ENCODE data around the gene BATF. TPM values are rescaled to one million over a fixed set of nuclear protein-coding genes. Genes with fewer than 3 reads are reported as not detected.

The BATF gene
- total RNA-seq, 1 donor: not detected

- TF ChIP-seq CTCF (IDR thresholded peaks at IDR 0.05; ENCODE audit: insufficient read depth, low read length): no peak
- no peak for DNase-seq (ENCODE audit: low read depth)
- no peak overlapping the region for H3K4me3 ChIP-seq (ENCODE audit: low read depth, low read length)
Observed at GRCh38 chr14:75484711-75485429, 37.4 kb upstream of the BATF start.

GRCh38 chr14:75486318-75486717, 36.0 kb upstream of the BATF start:
- H3K4me3 ChIP-seq (ENCODE audit: low read depth, low read length): no peak overlapping the region
- no peak for TF ChIP-seq CTCF (IDR thresholded peaks at IDR 0.05; ENCODE audit: insufficient read depth, low read length)
- DNase-seq (ENCODE audit: low read depth): no peak

- no peak for TF ChIP-seq CTCF (IDR thresholded peaks at IDR 0.05; ENCODE audit: insufficient read depth, low read length)
- no peak for DNase-seq (ENCODE audit: low read depth)
- no peak overlapping the region for H3K4me3 ChIP-seq (ENCODE audit: low read depth, low read length)
Observed at GRCh38 chr14:75487155-75487671, 35.1 kb upstream of the BATF start.

GRCh38 chr14:75489480-75489837, 32.8 kb upstream of the BATF start:
- H3K4me3 ChIP-seq (ENCODE audit: low read depth, low read length): no peak overlapping the region
- TF ChIP-seq CTCF (IDR thresholded peaks at IDR 0.05; ENCODE audit: insufficient read depth, low read length): no peak
- DNase-seq (ENCODE audit: low read depth): no peak

GRCh38 chr14:75491376-75491978, 30.8 kb upstream of the BATF start:
- TF ChIP-seq CTCF (IDR thresholded peaks at IDR 0.05; ENCODE audit: insufficient read depth, low read length): no peak
- H3K4me3 ChIP-seq (ENCODE audit: low read depth, low read length): no peak overlapping the region
- no peak for DNase-seq (ENCODE audit: low read depth)

GRCh38 chr14:75492832-75493591, 29.3 kb upstream of the BATF start:
- DNase-seq (ENCODE audit: low read depth): no peak
- no peak for TF ChIP-seq CTCF (IDR thresholded peaks at IDR 0.05; ENCODE audit: insufficient read depth, low read length)
- H3K4me3 ChIP-seq (ENCODE audit: low read depth, low read length): no peak overlapping the region
